Mesenchymal stem cell (in vitro differentiated cells and primary cell): Measurements from ENCODE around the gene CYP2R1.
"Not testable (repeated sequence)": the region's sequence is repeated elsewhere in the genome, so short reads cannot be mapped to it uniquely, and the experiment has no call there.

Experiments used
- DNase-seq: peaks from one replicate; pipeline ENCODE4 v3.0.0-alpha.2; 2013
- H2AFZ ChIP-seq: one replicate; pipeline ENCODE4 v1.6.1; 2013; ENCODE audit warnings: low read depth, mild to moderate bottlenecking, control low read depth, inconsistent platforms, low read length, moderate library complexity
- H2AK5ac ChIP-seq: 2 replicates; pipeline ENCODE4 v1.6.1; 2013; ENCODE audit warnings: low read length, moderate library complexity, mild to moderate bottlenecking, inconsistent platforms; ENCODE audit not compliant: severe bottlenecking
- H2BK120ac ChIP-seq: one replicate; pipeline ENCODE4 v1.6.1; 2013; ENCODE audit warnings: low read depth, mild to moderate bottlenecking, inconsistent platforms, low read length, moderate library complexity
- H2BK12ac ChIP-seq, 2 experiments: one replicate each; pipeline ENCODE4 v1.6.1; 2013; ENCODE audit warnings: inconsistent platforms in 2 of 2, low read length in 2 of 2, mild to moderate bottlenecking in 2 of 2, moderate library complexity in 2 of 2, control low read depth in 1 of 2
- H2BK15ac ChIP-seq: one replicate; pipeline ENCODE4 v1.6.1; 2013; ENCODE audit warnings: mild to moderate bottlenecking, low read depth, inconsistent platforms; ENCODE audit not compliant: poor library complexity, severe bottlenecking
- H2BK5ac ChIP-seq: 2 replicates; pipeline ENCODE4 v1.6.1; 2013; ENCODE audit warnings: low read depth, mild to moderate bottlenecking, low read length, control low read depth, inconsistent platforms; ENCODE audit not compliant: poor library complexity, severe bottlenecking
- H3K14ac ChIP-seq, 2 experiments: one replicate each; pipeline ENCODE4 v1.6.1; 2013; ENCODE audit warnings: inconsistent platforms in 2 of 2, low read length in 2 of 2, control low read depth in 1 of 2, mild to moderate bottlenecking in 1 of 2, moderate library complexity in 1 of 2
- H3K18ac ChIP-seq, 2 experiments: one replicate each; pipeline ENCODE4 v1.6.1; 2013; ENCODE audit warnings: inconsistent platforms in 2 of 2, low read length in 2 of 2, control low read depth in 1 of 2, low read depth in 1 of 2, mild to moderate bottlenecking in 1 of 2
- H3K23ac ChIP-seq, 2 experiments: one replicate each; pipeline ENCODE4 v1.6.1; 2013; ENCODE audit warnings: inconsistent platforms in 2 of 2, low read length in 2 of 2, mild to moderate bottlenecking in 2 of 2, moderate library complexity in 2 of 2, control low read depth in 1 of 2
- H3K27ac ChIP-seq: 2 replicates; pipeline ENCODE4 v1.5.1; 2013; ENCODE audit warnings: mild to moderate bottlenecking, moderate library complexity, low read length, control low read depth, inconsistent platforms; ENCODE audit not compliant: poor library complexity, severe bottlenecking
- H3K27me3 ChIP-seq, 2 experiments: 2 replicates each; pipeline versions ENCODE4 v1.6.1 to v1.7.0; 2013; ENCODE audit warnings: low read length in 2 of 2, mild to moderate bottlenecking in 2 of 2, moderate library complexity in 2 of 2, control low read depth in 1 of 2, inconsistent platforms in 1 of 2; ENCODE audit not compliant: control insufficient read depth in 1 of 2, insufficient read depth in 1 of 2
- H3K36me3 ChIP-seq, 2 experiments: 2 replicates each; pipeline versions ENCODE4 v1.6.1 to v1.7.0; 2013; ENCODE audit warnings: low read length in 2 of 2, control low read depth in 1 of 2, inconsistent platforms in 1 of 2, low read depth in 1 of 2, mild to moderate bottlenecking in 1 of 2; ENCODE audit not compliant: insufficient read depth in 2 of 2, control insufficient read depth in 1 of 2
- H3K4ac ChIP-seq, 2 experiments: one replicate each; pipeline ENCODE4 v1.6.1; 2013; ENCODE audit warnings: inconsistent platforms in 2 of 2, low read length in 2 of 2, mild to moderate bottlenecking in 2 of 2, moderate library complexity in 2 of 2, control low read depth in 1 of 2, low read depth in 1 of 2
- H3K4me1 ChIP-seq: 2 replicates; pipeline ENCODE4 v1.6.1; 2013; ENCODE audit warnings: low read depth, low read length, control low read depth; ENCODE audit not compliant: control insufficient read depth, insufficient read depth
- H3K4me2 ChIP-seq: 2 replicates; pipeline ENCODE4 v1.6.1; 2013; ENCODE audit warnings: low read length, mild to moderate bottlenecking, inconsistent platforms; ENCODE audit not compliant: poor library complexity, severe bottlenecking
- H3K4me3 ChIP-seq, 2 experiments: 2 replicates each; pipeline versions ENCODE4 v1.5.1 to v1.7.0; 2013; ENCODE audit warnings: low read length in 2 of 2, mild to moderate bottlenecking in 2 of 2, control low read depth in 1 of 2, low read depth in 1 of 2; ENCODE audit not compliant: insufficient read depth in 1 of 2
- H3K79me1 ChIP-seq: replicated peaks from 2 replicates; pipeline ENCODE4 v1.6.1; 2013; ENCODE audit warnings: mild to moderate bottlenecking, control low read depth, low read length, inconsistent platforms; ENCODE audit not compliant: poor library complexity, severe bottlenecking
- H3K9ac ChIP-seq: 2 replicates; pipeline ENCODE4 v1.7.0; 2013; ENCODE audit warnings: mild to moderate bottlenecking, low read length, moderate library complexity
- H3K9me3 ChIP-seq: 2 replicates; pipeline ENCODE4 v1.7.0; 2013; ENCODE audit warnings: mild to moderate bottlenecking, low read length; ENCODE audit not compliant: control insufficient read depth
- H4K8ac ChIP-seq: one replicate; pipeline ENCODE4 v1.6.1; 2013; ENCODE audit warnings: inconsistent platforms, mild to moderate bottlenecking, low read length, moderate library complexity
- H4K91ac ChIP-seq: one replicate; pipeline ENCODE4 v1.6.1; 2013; ENCODE audit warnings: mild to moderate bottlenecking, low read length, inconsistent platforms
- WGBS: methylation state at CpG from one replicate; pipeline ENCODE4 v1.1.7; 2013; ENCODE audit warnings: mixed read lengths; 5-methylcytosine and 5-hydroxymethylcytosine counted together

The CYP2R1 gene

GRCh38 chr11:14872032-14872431 is 20.0 kb downstream of the CYP2R1 start:
- no peak overlapping the region for H4K91ac ChIP-seq
- no peaks in the 10 kb centered on the region for H3K27me3 ChIP-seq
- H2BK120ac ChIP-seq = no peak overlapping the region
- no peaks in the 10 kb centered on the region for H3K9me3 ChIP-seq
- H2BK15ac ChIP-seq = no peak overlapping the region
- H3K23ac ChIP-seq = no peak overlapping the region
- H3K27ac ChIP-seq = no peak overlapping the region
- H3K4me3 ChIP-seq = no peak overlapping the region
- H3K79me1 ChIP-seq = no peaks in the 10 kb centered on the region
- H3K4ac ChIP-seq = no peak overlapping the region
- no peak overlapping the region for H3K4me2 ChIP-seq
- H4K8ac ChIP-seq = no peak overlapping the region
- H3K14ac ChIP-seq = no peak overlapping the region
- H2BK5ac ChIP-seq = no peak overlapping the region
- H3K4me1 ChIP-seq = no peaks in the 10 kb centered on the region
- DNase-seq = no peak
- H3K18ac ChIP-seq = no peak overlapping the region
- peaks cover 0 to 11% of the 10 kb centered on the region in 2 experiments for H3K36me3 ChIP-seq
- H2AFZ ChIP-seq = no peak overlapping the region
- H2AK5ac ChIP-seq = no peak overlapping the region
- H3K9ac ChIP-seq = no peak overlapping the region
- H2BK12ac ChIP-seq = no peak overlapping the region

GRCh38 chr11:14863775-14864174 is 28.3 kb downstream of the CYP2R1 start:
- WGBS = 80% methylated on average over 4 of the region's 4 CpGs
- not testable (repeated sequence) for H2BK120ac ChIP-seq, H3K79me1 ChIP-seq, H3K4ac ChIP-seq, H2AK5ac ChIP-seq, H4K8ac ChIP-seq, H3K4me3 ChIP-seq, H2AFZ ChIP-seq, H3K27me3 ChIP-seq, H3K23ac ChIP-seq, H3K4me1 ChIP-seq, H3K18ac ChIP-seq, H3K27ac ChIP-seq, H2BK5ac ChIP-seq, H3K9ac ChIP-seq, H4K91ac ChIP-seq, H3K36me3 ChIP-seq, H3K14ac ChIP-seq, DNase-seq, H2BK12ac ChIP-seq, H2BK15ac ChIP-seq, H3K9me3 ChIP-seq, H3K4me2 ChIP-seq

DNA sequence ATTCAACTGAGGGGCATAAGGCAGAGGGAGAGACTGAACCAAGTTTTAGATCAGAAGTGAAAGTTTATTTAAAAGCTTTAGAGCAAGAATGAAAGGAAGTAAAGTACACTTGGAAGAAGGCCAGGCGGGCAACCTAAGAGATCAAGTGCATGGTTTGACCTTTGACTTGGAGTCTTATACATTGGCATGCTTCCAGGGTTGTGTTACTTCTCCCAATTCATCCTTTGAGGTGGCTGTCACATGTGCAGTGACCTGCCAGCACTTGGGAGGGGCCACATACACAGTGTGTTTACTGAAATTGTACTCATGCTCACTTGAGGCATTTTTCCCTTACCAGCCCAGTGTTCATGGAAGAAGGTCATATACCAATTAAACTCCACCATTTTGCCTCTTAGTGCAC is 30.4 kb downstream of the CYP2R1 start:
- no peak overlapping the region for H2BK12ac ChIP-seq
- H4K8ac ChIP-seq = peak overlapping the region; percentile 28
- no peak overlapping the region for H3K9ac ChIP-seq
- no peak overlapping the region for H3K23ac ChIP-seq
- H3K9me3 ChIP-seq = no peaks in the 10 kb centered on the region
- no peak overlapping the region for H3K4ac ChIP-seq
- H2BK5ac ChIP-seq = no peak overlapping the region
- H2BK15ac ChIP-seq = no peak overlapping the region
- H3K14ac ChIP-seq = no peak overlapping the region
- H3K27me3 ChIP-seq = no peaks in the 10 kb centered on the region
- H3K4me1 ChIP-seq = no peaks in the 10 kb centered on the region
- WGBS = 92% methylated on average over 1 of the region's 1 CpG
- H3K79me1 ChIP-seq = no peaks in the 10 kb centered on the region
- H2AFZ ChIP-seq = no peak overlapping the region
- DNase-seq = no peak
- no peak overlapping the region for H3K18ac ChIP-seq
- no peaks in the 10 kb centered on the region for H3K36me3 ChIP-seq
- H3K4me2 ChIP-seq = no peak overlapping the region
- H3K27ac ChIP-seq = no peak overlapping the region
- H2AK5ac ChIP-seq = no peak overlapping the region
- H2BK120ac ChIP-seq = no peak overlapping the region
- no peak overlapping the region for H4K91ac ChIP-seq
- H3K4me3 ChIP-seq = no peak overlapping the region

GRCh38 chr11:14860511-14860910 is 31.5 kb downstream of the CYP2R1 start:
- WGBS = 85% methylated on average over 1 of the region's 2 CpGs
- Histone ChIP-seq H3K27me3 (no peaks in the 10 kb centered on the region), H2AFZ (no peak overlapping the region), H4K8ac (no peak overlapping the region), H3K4me2 (no peak overlapping the region), H3K79me1 (no peaks in the 10 kb centered on the region), H2BK5ac (no peak overlapping the region), H3K4me1 (no peaks in the 10 kb centered on the region), H3K36me3 (no peaks in the 10 kb centered on the region), H3K14ac (no peak overlapping the region), H3K23ac (no peak overlapping the region), H3K9ac (no peak overlapping the region), H4K91ac (no peak overlapping the region), H2BK120ac (no peak overlapping the region), H3K4me3 (no peak overlapping the region), H2BK15ac (no peak overlapping the region), H3K18ac (no peak overlapping the region), H2BK12ac (no peak overlapping the region), H3K9me3 (no peaks in the 10 kb centered on the region), H3K4ac (no peak overlapping the region), H2AK5ac (no peak overlapping the region), H3K27ac (no peak overlapping the region)
- no peak for DNase-seq
